ENCODE results near the gene LACTB. TPM values are rescaled to one million over a fixed set of nuclear protein-coding genes. Genes with fewer than 3 reads are reported as not detected.

The LACTB gene
- total RNA-seq, 4 donors from 2014 or later: 10.9 to 37.1 (median 12.6) TPM

DNA sequence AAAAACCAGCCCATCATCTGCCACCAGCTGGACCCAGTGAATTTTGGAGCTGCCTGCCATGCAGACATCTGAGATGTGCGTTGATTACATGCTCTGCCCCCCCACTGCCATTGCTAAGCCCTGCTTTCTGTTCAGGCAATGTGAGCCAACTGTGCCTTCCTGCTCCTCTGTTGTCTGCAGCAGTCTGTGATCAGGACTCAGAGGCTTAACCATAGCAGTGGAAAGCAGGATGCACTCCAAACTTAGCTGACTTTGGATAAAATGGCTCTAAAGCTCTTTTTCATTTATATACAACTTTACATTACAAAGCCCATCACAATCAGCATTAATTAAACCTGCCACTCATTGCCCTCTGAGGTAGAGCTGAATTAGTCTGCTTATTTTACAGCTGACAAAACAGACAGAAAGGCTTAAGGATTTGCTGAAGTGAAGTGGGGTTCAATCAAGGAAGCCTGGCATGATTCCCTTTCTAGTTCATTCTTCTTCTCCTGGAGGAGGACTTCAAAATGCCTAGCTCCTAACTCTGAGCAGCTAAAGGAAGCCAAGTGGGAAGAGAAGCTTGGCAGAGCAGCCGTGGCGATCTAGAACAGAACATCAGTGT lies 51.3 kb downstream of the LACTB start:
- TF ChIP-seq, protein P1, sequence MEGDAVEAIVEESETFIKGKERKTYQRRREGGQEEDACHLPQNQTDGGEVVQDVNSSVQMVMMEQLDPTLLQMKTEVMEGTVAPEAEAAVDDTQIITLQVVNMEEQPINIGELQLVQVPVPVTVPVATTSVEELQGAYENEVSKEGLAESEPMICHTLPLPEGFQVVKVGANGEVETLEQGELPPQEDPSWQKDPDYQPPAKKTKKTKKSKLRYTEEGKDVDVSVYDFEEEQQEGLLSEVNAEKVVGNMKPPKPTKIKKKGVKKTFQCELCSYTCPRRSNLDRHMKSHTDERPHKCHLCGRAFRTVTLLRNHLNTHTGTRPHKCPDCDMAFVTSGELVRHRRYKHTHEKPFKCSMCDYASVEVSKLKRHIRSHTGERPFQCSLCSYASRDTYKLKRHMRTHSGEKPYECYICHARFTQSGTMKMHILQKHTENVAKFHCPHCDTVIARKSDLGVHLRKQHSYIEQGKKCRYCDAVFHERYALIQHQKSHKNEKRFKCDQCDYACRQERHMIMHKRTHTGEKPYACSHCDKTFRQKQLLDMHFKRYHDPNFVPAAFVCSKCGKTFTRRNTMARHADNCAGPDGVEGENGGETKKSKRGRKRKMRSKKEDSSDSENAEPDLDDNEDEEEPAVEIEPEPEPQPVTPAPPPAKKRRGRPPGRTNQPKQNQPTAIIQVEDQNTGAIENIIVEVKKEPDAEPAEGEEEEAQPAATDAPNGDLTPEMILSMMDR (IDR thresholded peaks at IDR 0.05): no peak
- TF ChIP-seq POLR2A (IDR thresholded peaks at IDR 0.05): no peak
- H3K4me1 ChIP-seq: no peaks in the 10 kb centered on the region
- H3K9me3 ChIP-seq: no peaks in the 10 kb centered on the region

DNA sequence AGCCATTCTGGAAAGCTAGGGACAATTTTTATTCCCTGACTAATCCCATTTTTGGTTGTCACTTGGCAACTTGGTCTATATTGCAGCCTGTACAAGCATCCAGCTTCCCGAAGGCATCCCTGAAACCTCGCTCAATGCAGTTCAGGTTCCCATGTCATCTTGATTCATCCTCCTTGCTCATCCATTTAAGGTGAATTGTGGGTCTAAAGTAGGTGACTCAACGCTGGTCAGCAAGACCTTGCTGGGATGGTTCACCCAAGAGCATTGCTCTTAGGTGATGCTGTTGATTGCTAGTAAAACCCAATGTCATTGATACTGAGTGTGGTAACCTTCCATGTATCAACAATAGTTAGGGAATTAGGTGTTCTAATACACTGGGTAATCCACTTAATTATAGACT lies 54.6 kb downstream of the LACTB start:
- TF ChIP-seq, protein P1 (IDR thresholded peaks at IDR 0.05): no peak
- no peak for TF ChIP-seq POLR2A (IDR thresholded peaks at IDR 0.05)
- Histone ChIP-seq H3K36me3 (no peaks in the 10 kb centered on the region), H3K27me3 (no peaks in the 10 kb centered on the region), H3K27ac (no peak overlapping the region), H3K4me1 (no peaks in the 10 kb centered on the region), H3K9me3 (no peaks in the 10 kb centered on the region), H3K4me3 (no peak overlapping the region)
- DNase-seq: no peak

More for the DNA sequence above, 51.3 kb downstream of the LACTB start:
- DNase-seq: no peak
- H3K4me3 ChIP-seq: no peak overlapping the region
- no peaks in the 10 kb centered on the region for H3K36me3 ChIP-seq
- H3K27me3 ChIP-seq: no peaks in the 10 kb centered on the region
- no peak overlapping the region for H3K27ac ChIP-seq

DNA sequence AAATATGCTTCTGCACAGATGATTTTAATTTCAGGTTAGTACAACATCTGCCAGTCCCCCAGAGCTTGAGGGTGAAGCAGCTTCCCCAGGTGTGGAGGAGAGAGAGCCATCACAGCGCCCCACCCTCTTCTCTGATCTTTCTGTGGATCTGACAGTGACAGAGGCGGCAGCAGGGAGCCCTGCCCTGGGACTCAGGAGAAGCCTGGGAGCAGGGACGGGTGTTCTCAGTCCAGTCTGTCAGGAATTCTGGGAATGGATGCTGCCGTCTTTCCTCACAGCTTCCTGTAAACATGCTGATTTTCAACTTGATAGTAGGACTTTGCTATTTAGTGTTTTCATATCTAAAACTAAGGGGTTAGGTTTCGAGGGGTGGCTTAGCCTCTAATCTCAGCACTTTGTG lies 56.4 kb downstream of the LACTB start:
- no peak overlapping the region for H3K4me3 ChIP-seq
- no peaks in the 10 kb centered on the region for H3K27me3 ChIP-seq
- DNase-seq: no peak
- H3K27ac ChIP-seq: no peak overlapping the region
- H3K36me3 ChIP-seq: no peaks in the 10 kb centered on the region
- H3K4me1 ChIP-seq: no peaks in the 10 kb centered on the region
- TF ChIP-seq, protein P1 (IDR thresholded peaks at IDR 0.05): no peak
- TF ChIP-seq POLR2A (IDR thresholded peaks at IDR 0.05): no peak
- H3K9me3 ChIP-seq: no peaks in the 10 kb centered on the region

DNA sequence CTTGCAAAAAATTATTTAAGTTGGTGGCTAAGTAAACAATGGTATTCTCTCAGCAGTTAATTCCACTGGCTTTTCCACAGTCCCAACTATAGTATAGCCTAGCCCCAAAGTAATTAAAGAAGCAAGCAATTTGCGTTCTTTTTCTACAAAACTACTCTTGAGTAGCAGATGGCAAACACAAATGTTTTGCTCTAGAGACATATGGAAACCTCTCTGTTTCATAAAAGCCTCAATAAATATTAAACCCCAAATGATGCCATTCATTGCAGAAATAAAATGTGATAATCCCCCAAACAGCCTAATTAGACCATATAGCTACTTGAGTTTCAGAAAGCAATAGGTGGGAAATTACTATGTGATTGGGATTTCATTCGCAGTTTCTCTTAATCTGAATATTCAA lies 59.1 kb downstream of the LACTB start:
- Histone ChIP-seq H3K36me3 (no peaks in the 10 kb centered on the region), H3K4me1 (no peaks in the 10 kb centered on the region), H3K27ac (no peak overlapping the region), H3K27me3 (no peaks in the 10 kb centered on the region), H3K4me3 (no peak overlapping the region), H3K9me3 (no peaks in the 10 kb centered on the region)
- no peak for TF ChIP-seq POLR2A (IDR thresholded peaks at IDR 0.05)
- TF ChIP-seq, protein P1 (IDR thresholded peaks at IDR 0.05): no peak
- no peak for DNase-seq

DNA sequence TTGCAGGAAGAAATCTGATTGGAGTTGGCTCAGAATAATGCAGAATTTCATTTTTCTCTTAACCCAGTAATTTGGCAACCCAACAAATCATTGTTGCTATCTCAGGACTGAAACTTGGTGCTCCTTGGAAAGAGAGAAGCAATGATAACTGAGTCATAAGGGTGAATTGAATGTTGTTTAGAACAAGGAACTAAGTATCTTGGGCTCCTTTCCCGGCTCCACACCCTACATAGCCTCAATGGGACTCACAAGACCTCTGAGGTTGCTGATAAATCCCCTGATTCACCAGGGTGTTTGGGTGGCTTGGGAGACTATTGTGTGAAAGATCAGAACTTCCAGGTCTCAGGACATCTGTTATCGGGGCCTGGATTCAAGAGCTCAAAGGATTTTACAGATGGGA lies 60.0 kb downstream of the LACTB start:
- H3K27me3 ChIP-seq: no peaks in the 10 kb centered on the region

More for the DNA sequence above, 60.0 kb downstream of the LACTB start:
- Histone ChIP-seq H3K4me1 (no peaks in the 10 kb centered on the region), H3K4me3 (no peak overlapping the region), H3K9me3 (no peaks in the 10 kb centered on the region), H3K36me3 (no peaks in the 10 kb centered on the region), H3K27ac (no peak overlapping the region)
- TF ChIP-seq, protein P1 (IDR thresholded peaks at IDR 0.05): no peak
- no peak for TF ChIP-seq POLR2A (IDR thresholded peaks at IDR 0.05)
- no peak for DNase-seq

All from Peyer's patch (tissue), 4 donors.